Body of pancreas (tissue), 4 donors: ENCODE results near the gene SEMA6A.

ENCODE experiments used
- CTCF ChIP-seq, 7 experiments: fragments of 450-650 bp in 4 of 7; fragments of 200-600 bp in 3 of 7; sonication (generic) in 3 of 7; IDR thresholded peaks; one replicate each; pipeline ENCODE4 v1.5.1; 2016 to 2019; ENCODE audit warnings: antibody characterized with exemption in 7 of 7
- POLR2A ChIP-seq, 3 donors: fragments of 450-650 bp; IDR thresholded peaks; one replicate each; pipeline ENCODE4 v1.6.1; 2016; ENCODE audit warnings: antibody characterized with exemption in 3 of 3, mild to moderate bottlenecking in 2 of 3

- TF ChIP-seq CTCF (IDR thresholded peaks at IDR 0.05) (no peak), POLR2A (IDR thresholded peaks at IDR 0.05) (no peak)
These were observed 172.4 kb downstream of the SEMA6A start for GRCh38 chr5:116402235-116402634.
